A549 (cell line): ENCODE measurements around the gene TSHZ2.

Experiments
- CTCF ChIP-seq: fragments of >200 bp; sonication (Bioruptor Twin); formaldehyde crosslinking; IDR thresholded peaks from 3 replicates; pipeline ENCODE4 v1.5.1; 2016
- MAFK ChIP-seq: fragments of 450-650 bp; IDR thresholded peaks from 2 replicates; pipeline ENCODE4 v1.6.1; 2014; ENCODE audit not compliant: partially characterized antibody
- POLR2A ChIP-seq: IDR thresholded peaks from 2 replicates; pipeline ENCODE4 v1.6.1; 2012; ENCODE audit warnings: mild to moderate bottlenecking, low read length
- RAD21 ChIP-seq, 2 experiments: fragments of >200 bp in 1 of 2; sonication (Bioruptor Twin) in 1 of 2; formaldehyde crosslinking in 1 of 2; IDR thresholded peaks in 1 of 2; conservative IDR thresholded peaks in 1 of 2; 2 replicates in 1 of 2; 3 replicates in 1 of 2; pipeline ENCODE4 v1.6.1; 2012 to 2018; ENCODE audit warnings: inconsistent platforms in 1 of 2
- REST ChIP-seq: fragments of 200-600 bp; sonication (generic); IDR thresholded peaks from 2 replicates; pipeline ENCODE4 v1.6.1; 2016; ENCODE audit warnings: antibody characterized with exemption, mild to moderate bottlenecking, moderate library complexity
- RFX5 ChIP-seq: fragments of 450-650 bp; IDR thresholded peaks from 2 replicates; pipeline ENCODE4 v1.7.1; 2014; ENCODE audit warnings: antibody characterized with exemption, mild to moderate bottlenecking, moderate library complexity
- SMC3 ChIP-seq: fragments of >200 bp; sonication (Bioruptor Twin); formaldehyde crosslinking; IDR thresholded peaks from 3 replicates; pipeline ENCODE4 v1.6.1; 2018; ENCODE audit warnings: inconsistent platforms
- SREBF2 ChIP-seq: fragments of 450-650 bp; IDR thresholded peaks from 2 replicates; pipeline ENCODE4 v1.6.1; 2014; ENCODE audit warnings: mild to moderate bottlenecking, moderate library complexity
- TFCP2L1 ChIP-seq: fragments of 250-450 bp; sonication (Bioruptor Pico); IDR thresholded peaks from 2 replicates; pipeline ENCODE4 v1.5.0; 2021; ENCODE audit warnings: mild to moderate bottlenecking
- ZNF302 ChIP-seq: fragments of 250-450 bp; sonication (Bioruptor Pico); IDR thresholded peaks from 2 replicates; pipeline ENCODE4 v1.9.0; 2021; ENCODE audit warnings: inconsistent platforms, mild to moderate bottlenecking, moderate library complexity

GRCh38 chr20:53238121-53238660 lies 266.0 kb downstream of the TSHZ2 start:
- no peak for TF ChIP-seq RAD21 (conservative IDR thresholded peaks at IDR 0.05 in 1 of 2, IDR thresholded peaks at IDR 0.05 in 1 of 2)
- TF ChIP-seq REST = no peak
- no peak for TF ChIP-seq RFX5
- TF ChIP-seq SREBF2 = no peak
- no peak for TF ChIP-seq CTCF
- TF ChIP-seq ZNF302 (CRISPR knock-in tag) = no peak
- TF ChIP-seq SMC3 = no peak
- TF ChIP-seq MAFK = no peak
- no peak for TF ChIP-seq TFCP2L1 (CRISPR knock-in tag)
- no peak for TF ChIP-seq POLR2A
